ENCODE results near the gene PTPRG.

PTPRG gene

GRCh38 chr3:62237286-62237948 is 676.0 kb downstream of the PTPRG start:
- no peak for DNase-seq (ENCODE audit: low read depth)

GRCh38 chr3:62238003-62238402 is 676.6 kb downstream of the PTPRG start:
- no peak for DNase-seq (ENCODE audit: low read depth)

- DNase-seq (ENCODE audit: low read depth) = no peak
Measured at GRCh38 chr3:62238431-62238830, 677.1 kb downstream of the PTPRG start.

GRCh38 chr3:62241279-62241678 is 679.9 kb downstream of the PTPRG start:
- DNase-seq (ENCODE audit: low read depth) = no peak

GRCh38 chr3:62242831-62243509 is 681.6 kb downstream of the PTPRG start:
- no peak for DNase-seq (ENCODE audit: low read depth)

GRCh38 chr3:62246094-62246493 is 684.7 kb downstream of the PTPRG start:
- DNase-seq (ENCODE audit: low read depth) = no peak

GRCh38 chr3:62246985-62247384 is 685.6 kb downstream of the PTPRG start:
- no peak for DNase-seq (ENCODE audit: low read depth)

GRCh38 chr3:62248734-62249483 is 687.5 kb downstream of the PTPRG start:
- DNase-seq (ENCODE audit: low read depth) = no peak

GRCh38 chr3:62249484-62249776 is 688.1 kb downstream of the PTPRG start:
- DNase-seq (ENCODE audit: low read depth) = no peak

- DNase-seq (ENCODE audit: low read depth) = no peak
Measured at GRCh38 chr3:62249855-62250543, 688.6 kb downstream of the PTPRG start.

- DNase-seq (ENCODE audit: low read depth) = no peak
Measured at GRCh38 chr3:62252438-62253157, 691.2 kb downstream of the PTPRG start.

GRCh38 chr3:62253971-62254370 is 692.6 kb downstream of the PTPRG start:
- DNase-seq (ENCODE audit: low read depth) = no peak

- DNase-seq (ENCODE audit: low read depth) = no peak
Measured at GRCh38 chr3:62255758-62256157, 694.4 kb downstream of the PTPRG start.

- DNase-seq (ENCODE audit: low read depth) = no peak
Measured at GRCh38 chr3:62259924-62260323, 698.6 kb downstream of the PTPRG start.

GRCh38 chr3:62260655-62261054 is 699.3 kb downstream of the PTPRG start:
- DNase-seq (ENCODE audit: low read depth) = no peak

GRCh38 chr3:62261121-62261520 is 699.8 kb downstream of the PTPRG start:
- DNase-seq (ENCODE audit: low read depth) = no peak

- DNase-seq (ENCODE audit: low read depth) = no peak
Measured at GRCh38 chr3:62261736-62262135, 700.4 kb downstream of the PTPRG start.

- no peak for DNase-seq (ENCODE audit: low read depth)
Measured at GRCh38 chr3:62265528-62265927, 704.2 kb downstream of the PTPRG start.

GRCh38 chr3:62266668-62267283 is 705.4 kb downstream of the PTPRG start:
- no peak for DNase-seq (ENCODE audit: low read depth)

GRCh38 chr3:62276658-62277180 is 715.3 kb downstream of the PTPRG start:
- no peak for DNase-seq (ENCODE audit: low read depth)

- no peak for DNase-seq (ENCODE audit: low read depth)
Measured at GRCh38 chr3:62277450-62277849, 716.1 kb downstream of the PTPRG start.
